Lung (tissue), 12 donors: ENCODE results near the gene PARVB. TPM values are rescaled to one million over a fixed set of nuclear protein-coding genes. Genes with fewer than 3 reads are reported as not detected.

Experiments used
- ATAC-seq: fragments of 200-7000 bp; cut with Tn5 transposase; one replicate; pipeline ENCODE4 v1.9.1; 2020; ENCODE audit warnings: moderate number of reproducible peaks; ENCODE audit not compliant: insufficient read depth, low FRiP score
- DNase-seq, 3 donors: peaks; one replicate each; pipeline ENCODE4 v3.0.0-alpha.2; 2013 to 2017
- H3K27ac ChIP-seq, 2 donors: one replicate each; pipeline ENCODE4 v1.5.1; 2013; ENCODE audit warnings: mild to moderate bottlenecking in 2 of 2, moderate library complexity in 2 of 2, control low read depth in 1 of 2, inconsistent platforms in 1 of 2, low read depth in 1 of 2, low read length in 1 of 2
- H3K27me3 ChIP-seq, 3 donors: one replicate each; pipeline ENCODE4 v1.5.1; 2013; ENCODE audit warnings: low read length in 2 of 3; ENCODE audit not compliant: control insufficient read depth in 3 of 3, insufficient read depth in 3 of 3
- H3K36me3 ChIP-seq, 4 donors: one replicate each; pipeline ENCODE4 v1.5.1; 2013; ENCODE audit warnings: low read length in 4 of 4, mild to moderate bottlenecking in 1 of 4, moderate library complexity in 1 of 4; ENCODE audit not compliant: control insufficient read depth in 4 of 4, insufficient read depth in 4 of 4
- H3K4me1 ChIP-seq, 5 donors: one replicate each; pipeline ENCODE4 v1.5.1; 2013; ENCODE audit warnings: low read length in 5 of 5, mild to moderate bottlenecking in 2 of 5, moderate library complexity in 1 of 5; ENCODE audit not compliant: control insufficient read depth in 5 of 5, insufficient read depth in 5 of 5
- H3K4me3 ChIP-seq: one replicate; pipeline ENCODE4 v1.5.1; 2013; ENCODE audit warnings: mild to moderate bottlenecking, control low read depth, moderate library complexity
- H3K9ac ChIP-seq, 2 donors: one replicate each; pipeline ENCODE4 v1.5.1; 2013; ENCODE audit warnings: low read length in 2 of 2, control low read depth in 1 of 2; ENCODE audit not compliant: insufficient read depth in 1 of 2
- H3K9me3 ChIP-seq, 4 donors: one replicate each; pipeline ENCODE4 v1.5.1; 2013; ENCODE audit warnings: low read length in 3 of 4, mild to moderate bottlenecking in 1 of 4, moderate library complexity in 1 of 4; ENCODE audit not compliant: control insufficient read depth in 4 of 4, insufficient read depth in 3 of 4
- CTCF ChIP-seq: IDR thresholded peaks from 2 replicates; pipeline ENCODE4 v1.5.1; 2012; ENCODE audit warnings: mild to moderate bottlenecking; ENCODE audit errors: control extremely low read depth, extremely low read depth
- WGBS, 2 donors: extraction: QIAGEN DNeasy Blood & Tissue Kit; methylation state at CpG; one replicate each; pipeline ENCODE4 v1.1.7; 2013; 5-methylcytosine and 5-hydroxymethylcytosine counted together
- polyA plus RNA-seq, 2 donors: library from polyadenylated mRNA; stranded (reverse); fragments of 200-250 nt; gene quantifications; one replicate each; pipeline ENCODE4 v1.2.1, GENCODE V29; 2013
- total RNA-seq, 2 donors: library from RNA; depleted of rRNA in 1 of 2; stranded (reverse); fragments of >200 nt in 1 of 2; gene quantifications; one replicate each; pipeline ENCODE4 v1.2.1, GENCODE V29; 2014 to 2021
- donor health status: control.
- donor health status: control.
- donor health status: Bipolar disorder and iron deficiency.
- donor health status: healthy.
- donor health status: DM: yes; HTN: yes; CAD: no.

The PARVB gene
- total and polyA plus RNA-seq, 4 donors, result 16.9 to 64.2 (median 49.7) TPM

GRCh38 chr22:44049486-44050231 lies 25.6 kb downstream of the PARVB start:
- 48 to 58% methylated on average over 20 of the region's 20 CpGs for WGBS, 2 donors
- Histone ChIP-seq H3K4me3 (no peak overlapping the region), H3K4me1 (peaks cover 0 to 25% (median 6%) of the 10 kb centered on the region in 5 donors), H3K36me3 (no peaks in the 10 kb centered on the region), H3K27ac (peak overlapping the region in 1 of 2 donors; percentile 78), H3K9me3 (no peaks in the 10 kb centered on the region), H3K9ac (no peak overlapping the region), H3K27me3 (no peaks in the 10 kb centered on the region)
- TF ChIP-seq CTCF, result no peak
- DNase-seq, result peak; percentile 48 to 69 (median 63)
- ATAC-seq, result no peak

GRCh38 chr22:44050766-44051355 lies 26.8 kb downstream of the PARVB start:
- H3K9me3 ChIP-seq, result no peaks in the 10 kb centered on the region
- peaks cover 0 to 25% (median 6%) of the 10 kb centered on the region in 5 donors for H3K4me1 ChIP-seq
- H3K27ac ChIP-seq, result peak overlapping the region in 1 of 2 donors; percentile 60
- DNase-seq, result no peak
- H3K4me3 ChIP-seq, result no peak overlapping the region
- 68 to 73% methylated on average over 13 of the region's 13 CpGs for WGBS, 2 donors
- no peaks in the 10 kb centered on the region for H3K27me3 ChIP-seq
- ATAC-seq, result no peak
- H3K9ac ChIP-seq, result no peak overlapping the region
- peaks cover 0 to 2% (median 0%) of the 10 kb centered on the region in 4 donors for H3K36me3 ChIP-seq
- no peak for TF ChIP-seq CTCF

GRCh38 chr22:44051358-44051757 lies 27.3 kb downstream of the PARVB start:
- no peak overlapping the region for H3K4me3 ChIP-seq
- no peaks in the 10 kb centered on the region for H3K27me3 ChIP-seq
- DNase-seq (no peak), ATAC-seq (no peak)
- peaks cover 0 to 2% (median 0%) of the 10 kb centered on the region in 4 donors for H3K36me3 ChIP-seq
- 43 to 49% methylated on average over 6 of the region's 6 CpGs for WGBS, 2 donors
- no peak overlapping the region for H3K9ac ChIP-seq
- H3K9me3 ChIP-seq, result no peaks in the 10 kb centered on the region
- TF ChIP-seq CTCF, result no peak
- H3K4me1 ChIP-seq, result peaks cover 0 to 21% (median 6%) of the 10 kb centered on the region in 5 donors
- H3K27ac ChIP-seq, result peak overlapping the region in 1 of 2 donors; percentile 60
